Iris pigment epithelial cell (primary cell): Measurements from ENCODE around the gene RBFOX2.
A peak's percentile ranks its signal among the peaks of the same experiment; 100 is the strongest.

Experiments used
- DNase-seq: peaks from one replicate; pipeline ENCODE4 v3.0.0-alpha.2; 2011; ENCODE audit warnings: low read depth

The RBFOX2 gene

DNA sequence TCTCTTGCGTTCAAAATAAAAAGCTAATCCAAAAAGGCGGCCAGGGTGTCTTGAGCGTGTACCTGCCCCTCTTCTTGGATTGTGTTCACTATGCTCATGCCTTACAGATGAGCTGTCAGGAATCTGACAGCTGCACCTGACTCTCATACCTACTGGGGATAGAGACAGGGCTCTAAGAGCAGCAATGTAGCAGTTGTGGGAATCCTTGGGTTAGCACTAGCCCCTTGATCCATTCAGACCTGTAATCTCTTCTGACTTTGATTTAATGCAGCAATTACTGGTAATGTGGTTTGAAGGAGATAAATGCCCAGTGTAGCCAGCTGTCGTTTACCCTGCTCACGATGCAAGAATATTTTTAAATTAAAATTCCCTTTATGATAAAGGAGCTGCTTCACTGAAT lies 165.2 kb downstream of the RBFOX2 start:
- DNase-seq, result no peak

DNA sequence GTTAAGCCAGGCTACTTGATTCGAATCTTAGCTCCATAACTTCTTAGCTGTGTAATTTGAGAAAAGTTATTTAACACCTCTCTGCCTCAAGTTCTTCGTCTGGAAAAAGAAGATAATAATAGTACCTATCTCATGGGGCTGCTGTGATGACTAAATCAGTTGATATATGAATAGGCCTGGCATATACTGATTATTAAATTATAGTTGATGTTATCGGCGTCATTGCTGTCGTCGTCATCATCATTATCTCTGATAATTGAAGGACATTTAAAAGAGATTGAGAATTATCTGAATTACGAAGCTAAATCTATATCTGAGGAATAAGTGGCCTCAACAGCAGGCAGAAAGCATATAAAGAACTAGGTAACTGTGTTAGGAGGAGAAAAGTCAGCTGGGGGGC lies 165.9 kb downstream of the RBFOX2 start:
- no peak for DNase-seq

DNA sequence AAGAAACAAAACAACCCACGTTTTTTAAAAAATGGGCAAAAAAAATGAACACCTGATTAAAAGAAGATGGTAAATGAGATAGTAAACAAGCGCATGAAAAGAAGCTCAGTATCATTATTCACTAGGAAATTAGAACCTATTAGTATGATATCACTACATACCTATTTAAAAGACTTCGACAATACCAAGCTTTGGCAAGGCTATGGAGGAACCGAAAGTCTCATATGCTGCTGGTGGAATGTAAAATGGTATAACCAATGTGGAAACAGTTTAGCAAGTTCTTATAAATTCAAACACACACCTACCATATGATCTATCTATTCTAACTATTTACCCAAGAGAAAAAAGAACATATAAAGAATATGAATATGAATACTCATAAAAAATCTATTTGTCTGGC lies 167.2 kb downstream of the RBFOX2 start:
- DNase-seq, result no peak

DNA sequence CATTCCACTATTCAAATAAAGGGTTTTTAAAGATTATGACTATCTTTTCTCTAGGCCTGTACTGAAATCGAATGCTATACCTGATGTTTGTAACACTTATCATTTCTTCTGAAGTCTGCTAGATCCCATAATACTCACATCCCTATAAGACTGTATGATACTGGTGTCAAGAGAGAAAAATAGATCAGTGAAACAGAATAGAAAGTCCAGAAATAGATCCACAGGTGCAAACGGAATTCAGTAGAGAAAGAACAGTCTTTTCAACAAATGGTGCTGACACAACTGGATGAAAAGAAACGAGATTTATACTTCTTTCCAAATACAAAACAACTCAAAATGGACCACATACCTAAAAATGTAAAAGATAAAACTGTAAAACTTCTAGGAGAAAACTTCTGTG lies 167.8 kb downstream of the RBFOX2 start:
- DNase-seq, result no peak

DNA sequence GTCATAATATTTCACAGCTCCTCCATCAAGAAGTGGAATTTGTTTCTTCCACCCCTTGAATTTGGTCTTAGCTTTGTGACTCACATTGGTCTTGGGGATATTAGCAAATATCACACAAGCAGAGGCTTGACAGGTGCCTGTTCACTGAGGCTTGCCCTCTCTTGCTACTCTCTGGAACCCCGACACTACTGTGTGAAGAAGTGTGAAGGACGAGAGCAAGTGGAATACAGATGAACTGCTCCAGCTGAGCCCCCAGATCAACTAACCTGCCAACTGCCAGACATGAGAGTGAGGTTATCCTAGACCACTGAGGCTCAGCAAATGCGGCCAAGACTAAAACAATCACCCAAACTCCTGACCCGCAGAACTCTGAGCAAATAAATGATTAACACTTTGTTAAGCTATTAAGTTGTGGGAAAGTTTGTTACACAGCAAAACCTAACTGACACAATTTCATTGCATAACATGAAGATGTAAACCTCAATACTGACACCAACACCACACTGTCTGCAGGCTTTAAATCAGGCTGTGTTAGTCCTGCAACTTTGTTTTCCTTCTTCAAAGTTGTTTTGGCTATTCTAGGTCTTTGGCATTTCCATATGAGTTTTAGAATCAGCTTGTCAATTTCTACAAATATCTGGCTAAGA lies 168.4 kb downstream of the RBFOX2 start:
- DNase-seq, result no peak

DNA sequence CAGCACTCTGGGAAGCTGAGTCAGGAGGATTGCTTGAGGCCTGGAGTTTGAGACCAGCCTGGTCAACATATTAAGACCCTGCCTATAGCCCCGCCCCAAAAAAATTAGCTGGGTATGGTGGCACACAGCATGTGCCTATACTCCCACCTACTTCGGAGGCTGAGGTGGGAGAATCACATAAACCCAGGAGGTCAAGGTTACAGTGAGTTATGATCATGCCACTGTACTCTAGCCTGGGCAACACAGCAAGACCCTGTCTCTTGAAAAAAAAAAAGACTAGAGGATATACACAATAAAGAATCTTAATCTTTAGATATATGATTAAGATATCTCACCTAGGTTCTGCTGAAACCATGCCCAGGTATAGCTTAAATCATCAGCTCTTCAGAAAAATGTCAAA lies 174.3 kb downstream of the RBFOX2 start:
- no peak for DNase-seq

DNA sequence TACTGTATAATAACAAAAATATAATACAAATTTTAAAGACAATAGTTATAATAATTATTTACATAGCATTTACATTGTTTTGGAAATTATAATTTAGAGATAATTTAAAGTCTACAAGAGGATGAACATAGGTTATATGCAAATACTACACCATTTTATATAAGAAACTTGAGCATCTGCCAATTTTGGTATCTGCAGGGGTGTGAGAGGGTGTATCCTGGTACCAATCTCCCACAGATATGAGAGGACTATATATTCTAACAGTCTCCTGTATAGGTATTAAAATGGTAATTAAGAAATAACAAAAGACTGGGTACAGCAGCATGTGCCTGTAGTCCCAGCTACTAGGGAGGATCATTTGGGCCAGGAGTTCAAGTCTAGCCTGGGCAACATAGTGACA lies 176.5 kb downstream of the RBFOX2 start:
- no peak for DNase-seq

DNA sequence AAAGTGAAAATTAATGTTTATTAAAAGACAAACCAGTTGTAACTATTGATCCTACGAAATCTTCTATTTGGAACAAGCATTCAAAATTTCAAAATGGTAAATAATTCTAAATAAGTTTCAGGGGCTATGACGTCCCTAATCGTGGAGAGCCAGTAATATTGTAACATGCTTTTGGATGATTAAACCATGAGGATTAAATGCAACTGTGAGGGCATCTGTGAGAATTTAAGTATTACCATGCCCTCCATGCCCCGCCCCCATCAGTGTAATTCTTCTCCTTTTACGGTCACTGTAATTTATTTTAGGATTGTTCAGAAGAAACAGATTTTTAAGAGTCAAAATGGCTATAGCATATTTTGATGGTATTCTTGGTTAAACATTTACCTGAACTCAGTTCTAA lies 177.8 kb downstream of the RBFOX2 start:
- DNase-seq, result no peak

DNA sequence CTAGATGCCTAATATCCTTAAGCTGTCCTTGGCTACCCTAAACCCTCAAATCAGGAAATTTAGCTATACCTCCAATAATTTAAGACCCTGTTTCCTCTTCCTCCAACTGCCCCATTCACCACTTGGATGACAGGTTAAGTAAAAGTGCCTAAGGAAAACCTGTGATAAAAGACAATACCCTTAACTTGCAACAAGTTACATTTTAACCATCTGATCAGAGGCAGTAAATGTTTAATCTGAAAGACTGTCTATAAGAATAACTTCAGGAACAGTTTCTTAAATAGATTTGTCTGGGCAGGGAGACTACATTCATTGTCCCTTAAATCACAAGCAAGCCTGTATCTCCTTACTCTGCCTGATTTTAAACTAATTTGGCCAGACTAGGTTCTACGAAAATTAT lies 181.8 kb downstream of the RBFOX2 start:
- DNase-seq, result no peak

DNA sequence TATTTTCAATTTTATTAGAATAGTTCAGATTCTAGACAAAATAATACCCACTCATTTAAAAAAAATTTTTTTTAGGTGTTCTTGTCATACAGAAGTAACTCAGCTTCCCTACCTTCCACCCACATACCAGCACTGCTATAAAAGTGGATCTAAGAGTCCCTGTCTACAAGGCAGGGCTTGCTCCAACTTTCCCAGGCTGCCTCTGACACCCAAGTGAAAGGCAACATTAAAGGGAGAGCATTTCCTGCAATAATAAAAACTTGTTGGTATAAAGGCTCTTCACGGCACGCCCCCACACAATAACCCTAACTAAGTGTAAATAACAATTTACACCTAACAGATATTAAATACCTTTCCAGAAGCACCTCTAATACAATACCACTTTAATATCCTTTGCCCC lies 183.7 kb downstream of the RBFOX2 start:
- no peak for DNase-seq

DNA sequence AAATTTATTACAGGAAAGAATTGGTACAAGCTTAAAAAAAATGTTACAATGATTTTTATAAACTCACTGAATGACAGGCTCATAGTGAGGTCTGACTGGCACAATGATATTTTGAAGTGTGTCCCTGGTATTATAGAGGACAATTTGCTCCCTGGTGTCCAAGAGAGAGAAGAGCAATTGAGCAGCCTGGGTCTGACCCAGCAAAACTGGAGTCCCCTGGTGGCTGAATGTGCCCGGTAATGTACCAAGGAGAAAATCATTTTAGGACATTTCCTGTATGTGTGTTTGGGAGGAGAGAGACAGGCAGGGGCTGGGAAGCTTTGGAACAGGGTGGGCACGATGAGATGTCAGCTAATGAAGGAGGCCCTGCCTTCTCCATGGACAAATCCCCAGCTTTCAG lies 185.7 kb downstream of the RBFOX2 start:
- peak; percentile 44 for DNase-seq

DNA sequence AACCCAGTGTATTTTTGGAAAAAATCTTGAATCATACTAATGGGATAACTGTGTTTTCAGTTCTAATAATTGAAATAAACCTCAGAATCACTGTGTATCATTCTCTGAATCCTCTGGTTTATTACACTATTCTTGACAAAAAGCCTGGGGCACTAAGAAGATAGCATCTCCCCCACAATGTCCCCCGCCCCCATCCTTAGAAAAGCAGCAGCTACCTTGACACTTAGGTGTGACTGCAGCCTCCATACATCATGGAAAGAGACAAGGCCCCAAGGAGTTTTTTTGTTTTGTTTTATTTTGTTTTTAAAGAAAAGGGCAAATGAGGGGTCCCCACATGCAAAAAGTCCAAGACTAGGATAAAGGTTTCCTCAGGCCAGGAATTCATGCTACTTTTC lies 186.1 kb downstream of the RBFOX2 start:
- DNase-seq, result no peak

DNA sequence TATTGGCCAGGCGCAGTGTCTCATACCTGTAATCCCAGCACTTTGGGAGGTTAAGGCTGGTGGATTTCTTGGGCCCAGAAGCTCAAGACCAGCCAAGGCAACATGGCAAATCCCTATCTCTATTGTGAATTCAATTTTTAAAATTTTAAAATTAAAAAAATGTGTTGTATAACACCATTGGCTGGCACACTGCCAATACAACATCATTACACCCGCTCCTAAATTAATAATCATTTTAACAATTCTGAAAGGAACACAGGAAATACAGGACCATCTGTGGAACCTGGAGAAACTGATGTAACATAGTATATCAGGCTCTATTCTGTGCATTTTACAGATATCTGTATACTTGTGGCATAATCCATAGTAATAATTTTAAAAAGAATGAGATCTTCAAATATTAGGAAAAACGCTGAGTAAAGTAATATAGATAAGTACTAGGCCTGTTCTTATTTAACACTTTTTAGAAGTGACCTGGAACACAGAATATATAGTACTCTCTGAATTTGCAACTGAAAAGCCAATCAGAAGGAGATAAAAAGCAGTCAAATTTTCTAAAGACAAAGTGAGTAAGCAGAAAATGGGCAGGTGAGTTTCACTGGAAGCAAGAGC lies 186.6 kb downstream of the RBFOX2 start:
- DNase-seq, result no peak

DNA sequence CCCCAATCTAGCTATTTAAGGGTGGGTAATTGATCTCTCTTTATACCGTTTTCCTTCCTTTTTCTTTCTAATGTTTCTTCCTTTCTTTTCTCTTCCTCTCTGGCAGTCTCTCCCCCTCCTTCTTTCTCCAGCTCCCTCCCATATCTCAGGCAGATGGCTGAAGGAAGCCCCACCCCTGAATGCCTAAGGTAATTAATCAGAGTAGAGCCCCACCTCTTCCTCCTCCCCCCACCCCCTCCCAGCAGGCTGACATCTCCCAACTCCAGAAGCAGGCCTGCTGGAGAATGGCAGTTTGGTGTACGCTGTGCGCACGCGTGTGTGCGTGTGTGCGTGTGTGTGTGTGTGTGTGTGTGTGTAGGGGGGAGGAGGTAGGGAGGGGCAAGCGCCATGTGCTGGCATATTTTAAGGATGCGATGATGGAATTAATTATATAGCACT lies 188.3 kb downstream of the RBFOX2 start:
- DNase-seq, result peak; percentile 98

DNA sequence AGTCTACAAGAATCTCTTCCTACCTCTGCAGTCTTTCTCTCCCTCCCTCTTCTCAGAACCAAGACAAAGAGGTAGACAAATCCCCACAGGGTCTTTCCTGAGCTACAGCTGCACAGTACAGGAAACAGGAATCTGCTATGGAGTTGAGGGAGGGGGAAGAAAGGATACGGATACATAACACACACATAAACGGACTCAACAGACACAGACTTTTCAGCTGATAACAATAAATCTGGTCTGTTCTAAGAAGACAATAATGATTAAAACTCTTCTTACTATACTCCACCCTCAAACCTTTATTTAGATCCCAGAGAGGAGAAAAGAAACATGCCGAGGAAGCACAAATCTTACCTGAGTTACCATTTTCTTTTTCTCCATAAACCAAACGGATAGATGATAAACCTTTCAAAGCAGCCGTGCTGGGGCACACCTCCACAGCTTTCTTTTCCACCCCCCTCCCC lies 188.8 kb downstream of the RBFOX2 start:
- peak; percentile 27 for DNase-seq

DNA sequence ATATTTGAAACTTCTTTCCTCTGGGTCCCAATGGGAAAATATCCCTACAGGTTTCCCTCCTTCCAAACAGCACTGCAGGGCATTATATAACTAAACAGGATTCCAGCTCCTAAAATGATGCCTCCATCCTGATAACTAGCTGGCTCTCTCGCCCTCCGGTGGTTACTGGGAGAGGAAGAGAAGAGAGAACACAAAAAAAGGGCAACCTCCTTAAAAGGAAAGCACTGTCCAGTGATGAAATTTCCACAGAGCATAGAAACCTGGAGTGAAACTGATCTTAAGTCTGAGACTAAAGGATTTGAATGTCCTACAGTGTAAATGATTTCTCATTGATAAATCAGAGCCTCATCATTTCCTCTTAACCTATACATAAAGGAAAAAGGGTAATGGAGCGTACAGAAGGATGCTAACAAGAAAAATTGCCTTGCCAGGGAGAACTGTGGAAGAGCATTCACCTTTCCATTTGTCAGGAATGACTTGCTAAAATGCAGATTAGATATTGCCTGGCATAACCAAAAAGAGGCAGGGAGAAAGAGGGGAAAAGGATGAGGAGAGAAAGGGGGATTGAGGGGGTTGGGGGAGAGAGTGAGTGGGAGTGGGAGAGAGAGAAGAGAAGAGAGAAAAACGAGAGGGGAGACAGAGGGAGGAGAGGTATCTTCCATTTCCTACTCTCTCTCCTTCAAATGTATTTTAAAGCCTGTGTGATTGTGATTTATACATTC lies 189.6 kb downstream of the RBFOX2 start:
- peak; percentile 81 for DNase-seq

DNA sequence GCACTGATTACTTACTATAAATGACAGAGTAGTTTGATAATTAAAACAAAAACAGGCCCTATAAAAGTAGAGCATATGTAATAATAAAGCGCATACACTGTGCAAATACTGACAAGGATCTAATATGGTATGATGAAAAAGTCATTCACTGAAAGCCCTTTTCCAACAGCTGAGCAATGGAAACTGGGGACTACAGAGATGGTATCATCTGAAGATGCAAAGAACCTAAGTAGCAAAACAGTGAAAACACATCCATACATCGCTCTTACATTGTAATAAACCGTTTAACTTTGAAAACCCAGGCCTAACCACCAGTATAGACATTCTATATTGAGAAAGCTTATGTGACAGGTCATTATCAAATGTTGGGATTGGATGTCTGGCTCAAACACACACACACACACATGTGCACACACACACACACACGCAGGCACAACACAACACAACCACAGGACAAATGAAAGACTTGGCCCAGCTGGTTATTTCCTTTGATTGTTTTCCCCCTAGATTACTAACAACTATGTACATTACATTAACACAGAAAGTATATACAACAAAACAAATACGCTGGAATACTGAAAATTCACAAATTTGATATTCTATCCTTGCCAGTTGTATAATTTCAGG lies 191.4 kb downstream of the RBFOX2 start:
- no peak for DNase-seq

DNA sequence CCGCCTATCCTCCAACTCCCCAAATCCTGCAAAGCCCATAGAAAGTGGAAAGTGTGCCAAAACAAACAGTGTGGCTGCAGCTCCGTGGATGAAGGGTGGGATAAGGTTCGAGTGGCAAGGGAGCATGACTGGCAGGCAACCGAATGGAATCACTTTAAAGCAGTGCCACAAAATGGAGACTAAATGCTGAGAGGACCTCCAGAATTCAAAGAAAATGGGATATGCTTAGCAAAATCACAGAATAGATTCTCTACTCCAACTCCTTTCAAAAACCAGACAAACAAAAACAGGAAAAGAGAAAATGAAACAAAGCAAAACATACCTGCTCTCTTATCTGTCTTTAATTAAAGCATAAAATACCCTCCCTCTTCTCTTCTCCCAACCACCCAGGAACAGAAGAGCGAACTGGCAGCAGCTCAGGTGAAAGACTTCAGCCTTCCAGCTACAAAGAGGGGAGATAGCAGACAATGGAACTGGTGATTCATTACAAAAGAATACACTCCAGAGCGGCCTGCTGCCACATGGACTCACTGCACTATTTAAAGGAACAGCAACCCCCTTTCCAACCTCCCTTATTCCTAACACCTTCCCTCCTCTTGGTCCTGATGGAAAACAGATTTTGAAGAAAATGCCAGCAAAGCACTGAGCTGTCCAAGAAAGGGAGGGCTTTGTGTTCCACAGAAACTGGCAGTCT lies 192.5 kb downstream of the RBFOX2 start:
- peak; percentile 78 for DNase-seq

DNA sequence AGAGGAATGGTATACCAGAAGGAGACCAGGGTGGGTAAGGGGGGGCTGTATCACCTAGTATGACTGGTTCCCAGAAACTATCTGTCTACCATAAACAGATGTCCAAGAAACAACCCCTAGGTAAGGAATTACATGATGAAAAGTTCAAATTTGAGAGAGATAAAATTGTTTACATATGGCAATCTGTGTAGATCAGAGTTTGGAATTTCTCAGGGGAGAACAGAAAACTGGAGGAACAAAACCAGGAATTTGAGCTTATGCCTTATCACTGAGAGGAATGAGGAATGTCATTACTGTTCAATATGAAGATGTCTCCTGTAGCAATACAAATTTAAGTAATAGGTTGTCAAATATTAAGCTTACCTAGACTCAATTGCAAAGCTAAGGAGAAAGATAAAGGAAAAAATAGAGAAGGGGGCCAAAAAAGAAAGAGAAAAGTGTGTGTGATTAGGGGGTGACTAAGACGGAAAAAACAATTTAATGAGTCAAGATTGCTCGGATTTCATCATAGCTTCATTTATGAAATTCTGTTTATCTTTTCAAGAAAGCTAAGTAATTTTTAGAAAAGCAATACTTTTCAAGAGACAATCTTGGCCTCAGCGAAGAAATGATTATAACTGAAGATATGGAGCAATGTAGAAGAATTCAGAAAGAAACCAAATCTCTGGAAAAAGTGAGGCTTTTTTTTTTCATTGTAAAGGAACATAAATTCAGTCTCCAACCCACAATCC lies 193.2 kb downstream of the RBFOX2 start:
- DNase-seq, result peak; percentile 78

DNA sequence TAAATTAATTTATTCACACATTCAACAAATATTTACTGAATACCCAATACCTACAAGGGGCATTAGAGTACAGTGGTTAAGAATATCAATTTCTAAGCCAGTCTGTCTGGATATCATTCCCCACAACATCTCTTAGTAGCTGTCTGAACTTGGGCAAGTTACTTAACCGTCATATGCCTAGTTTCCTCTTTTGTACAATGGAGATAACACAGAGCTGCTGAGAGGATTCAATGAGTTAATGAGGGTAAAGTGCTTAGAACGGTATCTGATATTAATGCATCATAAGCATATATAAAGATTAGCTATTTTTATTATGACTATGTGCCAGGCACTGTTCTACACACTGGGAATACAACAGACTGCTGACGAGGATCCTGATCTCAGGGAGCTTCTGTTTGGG lies 194.6 kb downstream of the RBFOX2 start:
- DNase-seq, result no peak

DNA sequence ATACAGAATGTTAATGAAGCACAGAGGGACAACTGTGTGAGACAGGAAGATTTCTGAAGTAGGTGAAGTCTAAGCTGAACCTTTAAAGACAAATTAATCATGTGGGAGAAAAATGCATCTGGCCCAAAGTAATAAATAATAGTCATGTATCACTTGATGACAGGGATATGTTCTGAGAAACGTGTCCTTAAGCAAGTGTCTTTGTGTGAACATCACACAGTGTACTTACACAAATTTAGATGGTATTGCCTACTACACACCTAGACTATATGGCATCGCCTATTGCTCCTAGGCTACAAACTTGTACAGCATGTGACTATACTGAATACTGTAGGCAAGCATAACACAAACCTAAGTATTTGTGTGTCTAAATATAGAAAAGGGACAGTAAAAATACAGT lies 198.3 kb downstream of the RBFOX2 start:
- no peak for DNase-seq

DNA sequence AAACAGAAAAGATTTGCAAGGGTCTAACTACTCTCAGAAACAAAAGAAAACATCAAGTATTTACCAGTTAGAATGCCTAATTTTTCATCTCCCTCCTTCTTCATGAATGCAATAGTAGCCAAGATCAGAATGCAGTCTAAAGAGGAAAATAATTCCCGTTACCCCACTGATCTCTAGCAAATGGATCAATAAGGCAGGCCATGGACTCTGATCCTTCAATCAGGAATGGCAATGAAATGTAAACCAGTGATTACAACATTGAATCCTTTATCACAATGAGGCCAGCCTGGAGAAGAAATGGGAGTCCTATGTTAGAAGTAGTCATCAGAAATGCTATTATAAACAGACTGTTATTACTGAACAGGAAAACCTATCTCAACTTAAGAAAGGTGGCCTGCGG lies 204.4 kb downstream of the RBFOX2 start:
- no peak for DNase-seq
